CD4-positive, alpha-beta T cell treated with Interleukin-6 at 100 ng/mL for 8 hours (primary cell): ENCODE measurements around the gene SHISA5.

Source experiments
- DNase-seq: peaks from one replicate; pipeline ENCODE4 v3.0.0-alpha.2; 2020; ENCODE audit warnings: mixed read lengths, low spot score

SHISA5 gene

DNA sequence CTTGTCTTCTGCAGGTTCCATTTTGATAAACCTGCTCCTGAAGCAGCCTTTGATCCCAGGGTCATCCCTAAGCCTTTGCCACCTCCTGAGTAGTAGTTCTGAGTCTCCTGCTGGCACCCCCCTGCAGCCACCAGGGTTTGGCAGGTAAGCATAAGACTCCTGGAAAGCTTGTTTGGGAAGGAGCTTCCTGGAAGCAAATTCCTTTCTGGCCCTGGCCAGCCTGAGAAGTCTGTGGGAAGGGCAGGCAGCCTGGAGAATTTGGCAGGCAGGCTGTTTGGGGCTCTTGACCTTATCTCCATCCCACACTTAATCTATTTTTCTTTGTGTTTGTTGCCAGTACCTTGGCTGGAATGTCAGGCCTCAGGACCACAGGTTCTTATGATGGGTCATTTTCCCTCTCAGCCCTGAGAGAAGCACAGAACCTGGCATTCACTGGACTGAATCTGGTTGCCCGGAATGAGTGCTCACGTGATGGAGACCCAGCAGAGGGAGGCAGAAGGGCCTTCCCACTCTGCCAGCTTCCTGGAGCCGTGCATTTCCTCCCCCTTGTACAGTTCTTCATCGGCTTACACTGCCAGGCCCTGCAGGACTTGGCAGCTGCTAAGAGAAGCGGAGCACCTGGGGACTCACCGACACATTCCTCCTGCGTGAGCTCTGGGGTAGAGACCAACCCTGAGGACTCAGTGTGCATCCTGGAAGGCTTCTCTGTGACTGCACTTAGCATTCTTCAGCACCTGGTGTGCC is 44.0 kb downstream of the SHISA5 start:
- DNase-seq, result no peak

- no peak for DNase-seq
Observed at GRCh38 chr3:48459331-48459730, 44.6 kb downstream of the SHISA5 start.

DNA sequence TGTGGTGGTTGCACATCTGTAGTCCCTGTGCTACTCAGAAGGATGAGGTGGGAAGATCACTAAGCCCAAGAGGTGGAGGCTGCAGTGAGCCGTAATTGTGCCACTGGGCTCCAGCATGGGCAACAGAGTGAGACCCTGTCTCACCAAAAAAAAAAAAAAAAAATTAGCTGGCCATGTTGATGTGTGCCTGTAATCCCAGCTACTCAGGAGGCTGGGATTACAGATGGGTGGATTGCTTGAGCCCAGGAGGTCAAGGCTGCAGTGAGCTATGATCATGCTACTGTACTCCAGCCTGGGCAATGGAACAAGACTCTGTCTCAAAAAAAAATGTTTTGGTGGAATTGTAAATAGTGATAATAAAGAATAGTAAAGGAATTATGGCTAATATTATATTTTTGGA is 47.5 kb downstream of the SHISA5 start:
- no peak for DNase-seq

DNA sequence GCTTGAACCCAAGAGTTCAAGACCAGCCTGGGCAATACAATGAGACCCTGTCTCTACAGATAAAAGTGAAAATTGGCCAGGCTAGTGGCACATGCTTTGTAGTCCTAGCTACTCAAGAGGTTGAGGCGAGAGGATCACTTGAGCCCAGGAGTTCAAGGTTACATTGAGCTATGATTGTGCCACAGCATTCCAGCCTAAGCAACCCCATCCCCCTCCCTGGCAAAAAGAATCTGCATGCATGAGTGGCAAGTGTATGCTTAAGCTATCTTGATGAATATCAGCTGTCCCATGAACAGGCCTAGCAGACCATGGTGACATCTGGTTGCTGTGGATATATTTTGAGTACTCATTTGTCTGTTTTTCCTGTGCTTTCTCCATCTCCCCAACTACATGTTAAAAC is 52.7 kb downstream of the SHISA5 start:
- DNase-seq, result no peak

DNA sequence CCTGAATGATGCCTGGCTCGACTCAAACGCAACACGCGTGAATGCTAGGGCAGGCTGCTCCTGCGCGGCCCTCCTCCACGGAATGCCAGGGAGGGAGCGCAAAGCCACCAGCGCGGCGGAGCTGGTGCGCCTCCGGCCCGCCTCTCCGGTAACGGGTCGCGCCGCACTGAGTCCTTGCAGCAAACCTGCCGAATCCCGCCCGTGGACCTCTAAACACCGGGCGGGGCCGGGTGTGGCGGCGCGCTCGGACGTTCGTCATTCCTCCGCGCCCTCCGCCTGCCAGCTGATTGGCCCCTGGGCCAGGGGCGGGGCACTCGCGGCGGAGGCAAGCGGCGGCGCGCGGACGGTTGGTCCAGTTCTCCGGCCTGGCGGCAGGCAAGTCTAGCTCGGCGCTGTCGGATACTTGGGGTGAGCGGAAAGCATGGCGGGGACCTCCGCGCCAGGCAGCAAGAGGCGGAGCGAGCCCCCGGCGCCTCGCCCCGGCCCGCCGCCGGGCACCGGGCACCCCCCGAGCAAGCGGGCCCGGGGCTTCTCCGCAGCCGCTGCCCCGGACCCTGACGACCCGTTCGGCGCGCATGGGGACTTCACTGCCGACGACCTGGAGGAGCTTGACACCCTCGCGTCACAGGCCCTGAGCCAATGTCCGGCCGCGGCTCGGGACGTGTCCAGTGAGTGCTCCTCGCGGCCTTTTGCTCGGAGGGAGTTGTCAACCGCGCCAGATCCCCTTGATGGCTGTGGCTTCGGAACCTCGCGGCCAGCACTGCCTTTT is 57.4 kb downstream of the SHISA5 start, which contains the start of gene ATRIP:
Gene ATRIP (plus strand): TSS at position 313 of the 769 bp plus-strand sequence. CDS start 109 bp downstream, at position 422.
- peak; percentile 79 for DNase-seq

GRCh38 chr3:48446043-48446424 is 57.9 kb downstream of the SHISA5 start:
- DNase-seq, result no peak

DNA sequence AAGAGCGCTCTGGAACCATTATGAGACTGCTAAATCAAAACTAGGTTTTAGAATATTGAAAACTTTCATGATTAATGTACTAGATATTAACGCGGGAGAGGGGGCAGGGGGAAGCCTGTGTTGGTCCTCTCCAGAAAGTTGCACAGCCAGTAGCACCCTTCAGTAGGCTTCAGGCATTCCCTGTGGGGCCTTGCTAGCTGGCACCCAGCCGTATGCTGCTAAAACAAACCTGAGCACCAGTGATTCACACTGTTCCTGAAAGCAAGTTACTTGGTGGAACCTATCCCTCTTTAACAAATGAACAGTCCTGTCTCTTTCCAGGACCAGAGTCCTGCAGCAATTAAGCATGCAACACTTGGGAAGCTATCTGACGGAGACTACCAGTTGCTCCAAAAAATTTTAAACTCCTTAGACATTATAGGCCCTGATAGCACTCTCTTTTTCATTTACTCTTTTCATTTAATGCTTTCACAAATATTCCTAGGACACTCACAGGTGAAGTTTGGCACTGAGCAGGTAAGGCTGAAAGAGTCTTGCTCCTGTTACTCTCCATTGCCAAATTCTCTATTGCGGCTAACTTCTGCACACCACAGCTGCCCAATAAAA is 58.6 kb downstream of the SHISA5 start:
- no peak for DNase-seq

- DNase-seq, result no peak
Observed at GRCh38 chr3:48441940-48442339, 62.0 kb downstream of the SHISA5 start.

GRCh38 chr3:48440590-48440958 is 63.4 kb downstream of the SHISA5 start:
- no peak for DNase-seq

DNA sequence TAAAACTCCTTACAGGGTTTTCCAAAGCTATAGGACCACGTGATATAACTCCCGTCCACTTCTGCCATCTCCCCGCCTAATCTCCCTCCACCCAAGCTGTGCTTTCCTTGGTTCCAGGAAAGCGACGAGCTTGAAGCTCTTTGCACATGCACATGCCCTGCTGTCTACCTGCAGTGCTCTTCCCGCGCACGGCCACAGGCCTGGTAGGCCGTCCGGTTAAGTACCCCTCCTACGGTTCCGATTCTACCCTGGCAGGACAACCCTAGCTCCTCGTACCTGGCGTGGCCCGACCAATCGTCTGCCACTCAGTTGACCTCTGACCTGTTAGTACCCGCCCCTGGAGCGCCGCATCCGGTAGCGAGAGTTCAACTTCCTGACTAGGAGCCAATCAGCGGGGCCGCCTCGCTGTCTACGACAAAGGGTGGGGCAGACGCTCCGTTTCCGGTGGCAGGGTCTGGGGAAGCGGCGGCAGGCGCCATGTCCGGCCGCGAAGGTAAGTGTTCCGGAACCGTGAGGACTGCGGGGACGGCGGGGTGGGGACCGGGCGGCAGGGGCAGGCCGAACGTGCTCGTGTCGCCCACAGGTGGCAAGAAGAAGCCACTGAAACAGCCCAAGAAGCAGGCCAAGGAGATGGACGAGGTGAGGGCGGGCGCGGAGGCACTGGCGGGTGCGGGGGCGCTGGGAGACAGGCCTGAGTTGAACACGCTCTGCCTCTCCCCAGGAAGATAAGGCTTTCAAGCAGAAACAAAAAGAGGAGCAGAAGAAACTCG is 64.0 kb downstream of the SHISA5 start, which contains the start of the genes CCDC51 and TMA7:
Gene CCDC51 (minus strand): TSS at position 300 of the 770 bp plus-strand sequence. CDS start 4,991 bp downstream, outside the sequence.
Gene TMA7 (plus strand): TSS at position 438 of the 770 bp plus-strand sequence. CDS start 40 bp downstream, at position 478.
- peak; percentile 97 for DNase-seq

- no peak for DNase-seq
Observed at GRCh38 chr3:48437812-48438211, 66.2 kb downstream of the SHISA5 start.

DNA sequence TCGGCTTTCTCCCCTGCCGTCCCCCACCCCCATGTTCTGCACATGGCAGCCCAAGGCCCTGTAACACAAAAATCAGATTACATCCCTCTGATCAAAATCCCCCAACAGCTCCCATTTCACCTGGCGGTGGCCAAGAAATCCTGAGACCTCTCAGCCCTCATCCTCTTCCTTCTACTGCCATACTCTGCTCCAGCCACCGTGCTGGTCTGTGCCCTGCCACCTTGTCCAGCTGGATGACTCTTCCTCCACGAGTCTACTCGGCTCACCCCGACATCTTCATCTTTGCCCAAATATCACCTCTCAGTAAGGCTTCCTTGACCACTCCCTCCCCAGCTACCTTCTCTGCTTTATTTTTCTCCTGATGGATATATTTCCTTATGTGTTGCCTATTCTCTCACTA is 67.1 kb downstream of the SHISA5 start:
- no peak for DNase-seq

DNA sequence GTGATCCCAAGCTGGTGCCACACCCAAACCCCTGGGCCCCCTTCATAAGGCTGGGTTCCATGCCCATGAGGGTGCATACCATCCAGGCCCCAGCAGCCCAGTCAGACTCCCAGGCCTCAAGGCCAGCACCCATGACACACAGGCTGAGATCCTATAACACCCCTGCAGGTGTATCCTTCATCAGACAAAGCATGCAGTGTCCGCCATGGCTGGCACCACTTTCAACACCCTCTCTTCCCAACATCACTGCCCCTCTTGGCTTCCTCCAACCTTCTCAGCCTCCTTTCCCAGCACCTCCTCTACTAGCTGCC is 67.5 kb downstream of the SHISA5 start:
- DNase-seq, result no peak

- DNase-seq, result peak; percentile 87
Observed at GRCh38 chr3:48435774-48436476, 68.0 kb downstream of the SHISA5 start.

- DNase-seq, result no peak
Observed at GRCh38 chr3:48435223-48435595, 68.8 kb downstream of the SHISA5 start.

DNA sequence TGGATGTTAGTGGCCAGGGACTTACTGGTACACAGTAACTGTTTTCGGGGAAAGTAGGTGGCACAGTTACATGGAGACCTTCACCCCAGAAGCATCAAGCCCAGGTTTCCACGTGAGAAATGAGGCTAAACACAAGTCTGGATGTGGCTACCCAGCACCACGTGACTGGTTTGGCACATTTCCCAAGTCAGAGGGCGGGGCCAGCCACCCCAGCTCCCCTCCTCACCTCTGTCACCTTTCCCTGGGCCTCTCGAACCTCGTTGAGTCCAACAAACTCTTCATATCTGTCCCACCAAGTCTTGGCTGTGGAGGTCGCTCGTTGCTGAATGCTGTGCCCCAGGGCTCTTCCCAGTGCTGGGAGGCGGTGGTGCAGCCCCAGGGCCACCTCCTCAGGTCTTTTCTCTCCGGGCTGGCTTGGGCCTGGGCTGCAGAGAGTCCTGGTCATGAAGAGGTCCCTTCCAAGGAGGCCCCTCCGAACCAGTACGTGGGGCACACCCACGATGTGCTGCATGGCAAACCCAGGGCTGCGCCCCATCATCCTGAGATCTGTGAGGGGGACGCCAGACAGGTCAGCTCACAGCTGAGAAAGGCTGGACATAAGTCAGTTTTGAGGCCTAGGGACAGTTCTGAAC is 69.3 kb downstream of the SHISA5 start:
- DNase-seq, result no peak

DNA sequence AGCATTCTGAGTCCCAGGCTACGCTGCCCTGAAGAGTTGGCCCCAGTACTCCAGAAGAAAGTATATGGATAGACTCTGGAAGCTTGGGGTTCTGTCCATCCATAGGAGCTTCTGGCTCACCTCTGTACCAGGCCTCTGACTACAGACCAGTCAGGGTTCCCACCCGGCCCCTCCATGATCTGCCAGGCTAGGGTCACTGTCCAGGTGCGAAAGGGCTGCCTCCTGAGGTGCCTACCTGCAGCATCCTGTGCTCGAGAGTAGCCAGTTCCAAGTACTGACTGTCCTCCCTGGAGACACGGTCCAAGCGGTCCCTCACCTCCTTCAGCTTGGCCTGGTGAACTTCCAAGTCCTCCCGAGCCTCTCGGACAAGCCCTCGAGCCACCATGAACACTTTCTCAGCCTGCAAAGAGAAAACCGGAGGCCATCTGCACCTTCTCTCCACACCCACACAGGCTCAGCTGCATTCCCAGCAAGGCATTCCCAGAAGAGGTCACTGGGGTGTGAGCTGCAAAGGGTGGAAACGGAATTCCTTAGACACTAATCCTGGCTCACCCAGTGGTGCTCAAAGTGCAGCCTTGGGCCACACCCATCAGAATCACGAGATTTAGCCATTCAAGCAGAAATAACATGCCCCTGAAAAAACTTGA is 70.4 kb downstream of the SHISA5 start:
- no peak for DNase-seq

GRCh38 chr3:48432411-48433371 is 71.3 kb downstream of the SHISA5 start:
- no peak for DNase-seq
